GM19238 (cell line): Measurements from ENCODE around the gene COL13A1.

Experiments used
- DNase-seq: peaks from one replicate; pipeline ENCODE4 v3.0.0; 2011; ENCODE audit warnings: low spot score; ENCODE audit not compliant: insufficient read length

COL13A1 gene

DNA sequence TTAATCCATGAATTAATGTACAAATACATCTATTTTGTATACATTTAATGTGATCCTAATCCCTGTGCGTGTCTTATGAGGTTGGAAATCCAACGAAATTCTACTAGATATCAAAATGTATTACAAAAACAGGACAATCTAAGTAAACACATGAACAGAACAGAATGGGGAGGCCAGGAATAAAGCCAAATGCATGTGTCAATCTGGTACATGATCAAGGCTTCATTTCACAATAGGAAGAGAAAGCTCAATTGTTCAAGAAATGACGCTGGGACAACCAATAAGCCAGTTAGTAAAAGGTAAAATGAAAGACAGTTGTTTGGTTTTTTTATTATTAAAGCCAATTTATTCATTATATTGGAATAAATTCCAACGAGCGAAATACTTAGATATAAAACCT, 83.0 kb downstream of the COL13A1 start:
- DNase-seq, result no peak

DNA sequence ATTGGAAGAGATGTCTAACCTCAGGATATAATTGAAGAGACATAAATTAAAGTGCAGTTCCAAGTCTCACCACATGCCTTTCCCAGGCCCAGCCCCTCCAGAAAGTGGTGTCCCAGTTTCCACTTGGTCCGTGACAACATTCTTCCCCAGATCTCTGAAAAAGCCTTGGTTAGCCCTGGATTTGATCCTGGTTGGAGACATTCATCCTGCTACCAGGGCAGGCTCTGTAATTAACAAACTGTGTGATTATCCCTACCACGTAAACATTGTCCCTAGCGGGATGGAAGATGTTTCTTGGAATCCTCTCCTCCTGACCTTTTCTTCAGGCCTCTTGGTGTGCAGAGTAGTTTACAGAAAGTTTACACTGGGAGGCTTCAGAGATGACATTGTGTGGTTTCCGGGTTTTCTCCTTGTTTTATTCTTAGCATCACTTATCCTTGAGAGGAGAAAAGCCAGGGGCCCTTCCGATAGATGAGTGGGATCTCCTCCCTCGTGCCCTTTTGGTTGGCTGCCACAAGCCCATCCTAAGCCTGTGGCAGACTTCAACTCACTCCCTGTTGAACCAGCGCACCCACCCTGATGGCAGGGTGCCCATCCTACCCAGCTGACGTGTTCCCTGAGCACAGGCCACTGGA, 83.8 kb downstream of the COL13A1 start:
- DNase-seq, result no peak

DNA sequence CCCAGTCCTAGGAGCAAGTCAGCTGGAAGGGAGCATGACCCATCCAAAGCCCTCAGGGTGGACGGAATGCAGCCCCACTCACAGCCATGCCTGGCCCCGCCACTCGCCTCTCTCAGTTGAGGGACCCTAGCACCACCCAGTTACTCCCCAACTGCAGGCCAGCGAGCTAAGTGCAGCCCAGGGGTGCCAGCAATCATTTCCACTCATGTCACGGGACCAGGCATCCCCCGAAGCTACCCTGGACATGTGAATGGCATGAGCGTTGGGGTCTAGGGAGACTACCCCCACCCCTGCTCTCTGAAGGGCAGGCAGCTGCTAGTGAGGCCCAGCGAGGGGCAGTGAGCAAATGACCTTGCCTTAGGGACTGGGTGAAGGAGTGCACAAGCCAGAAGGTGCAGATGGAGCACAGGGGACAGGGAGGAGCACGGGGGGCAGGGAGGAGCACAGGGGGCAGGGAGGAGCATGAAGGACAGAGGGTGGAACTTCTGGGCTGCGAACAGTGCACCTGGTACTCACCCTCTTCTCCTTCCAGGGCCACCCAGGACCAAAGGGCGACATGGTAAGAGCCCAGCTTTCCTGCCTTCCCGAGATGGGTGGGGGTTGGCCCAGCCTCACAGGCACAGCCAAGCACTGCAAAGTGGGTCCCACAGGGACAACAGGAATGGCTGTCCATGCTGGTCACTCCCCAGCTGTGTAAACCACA, 87.3 kb downstream of the COL13A1 start:
- DNase-seq, result no peak

DNA sequence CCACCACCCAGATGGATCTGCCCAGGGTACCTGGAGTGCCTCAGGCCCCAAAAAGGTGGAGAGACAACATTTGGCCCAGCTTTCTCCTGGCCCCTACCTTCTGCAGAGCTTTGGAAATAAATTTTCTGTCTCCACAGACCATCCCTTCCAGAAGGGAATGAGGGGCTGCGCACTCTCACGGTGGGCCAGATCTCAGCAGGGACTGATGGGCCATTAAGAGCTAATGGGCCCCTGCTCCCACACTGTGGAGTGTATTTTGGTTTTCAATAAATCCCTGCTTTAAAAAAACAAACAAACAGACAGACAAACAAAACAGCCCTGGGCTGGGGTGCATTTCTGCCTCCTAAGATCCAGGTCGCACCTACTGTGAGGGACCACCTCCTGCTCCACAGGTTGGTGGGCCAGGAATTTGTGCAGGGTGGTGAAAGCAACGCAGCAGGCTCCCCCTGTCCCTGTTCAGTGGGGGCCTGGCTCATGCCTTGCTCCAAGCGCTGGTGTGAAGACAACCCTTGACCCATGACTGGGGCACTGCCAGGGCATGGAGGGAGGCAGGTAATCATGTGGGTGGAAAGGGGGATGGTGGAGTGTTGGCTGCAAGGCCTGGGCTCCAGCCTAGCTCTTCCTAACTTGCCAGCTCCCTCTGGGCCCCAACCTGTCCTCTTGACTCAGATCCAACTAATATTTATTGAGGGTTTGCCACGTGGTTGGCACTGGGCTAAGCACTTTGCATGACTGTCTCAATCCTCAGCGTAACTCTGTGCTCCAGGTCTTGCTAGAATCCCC, 88.5 kb downstream of the COL13A1 start:
- no peak for DNase-seq

DNA sequence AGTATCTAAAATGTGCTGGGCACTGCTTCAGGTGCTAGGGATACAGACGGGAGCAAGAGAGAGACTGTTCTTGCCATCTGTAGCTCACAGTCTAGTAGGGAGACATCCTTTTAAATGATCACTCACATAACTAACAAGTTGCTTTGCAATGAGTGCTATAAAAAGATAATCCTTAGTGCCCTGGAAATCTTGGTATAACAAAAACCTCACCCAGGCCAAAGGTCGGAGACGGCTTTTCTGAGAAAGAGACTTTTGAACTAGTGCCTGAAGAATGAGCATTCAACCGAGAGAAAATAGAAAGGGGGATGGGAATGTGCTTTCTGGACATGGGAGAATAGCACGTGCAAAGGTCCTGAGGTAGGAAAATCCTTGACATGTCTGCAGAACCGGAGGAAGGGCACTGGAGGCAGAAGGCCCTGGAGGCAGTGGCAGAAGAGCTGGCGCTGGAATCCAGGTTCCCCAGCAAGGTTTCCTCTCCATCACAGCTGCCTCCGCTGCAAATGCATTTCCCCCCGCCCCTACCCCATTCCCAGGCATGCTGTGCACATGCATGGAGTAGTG, 89.4 kb downstream of the COL13A1 start:
- no peak for DNase-seq

DNA sequence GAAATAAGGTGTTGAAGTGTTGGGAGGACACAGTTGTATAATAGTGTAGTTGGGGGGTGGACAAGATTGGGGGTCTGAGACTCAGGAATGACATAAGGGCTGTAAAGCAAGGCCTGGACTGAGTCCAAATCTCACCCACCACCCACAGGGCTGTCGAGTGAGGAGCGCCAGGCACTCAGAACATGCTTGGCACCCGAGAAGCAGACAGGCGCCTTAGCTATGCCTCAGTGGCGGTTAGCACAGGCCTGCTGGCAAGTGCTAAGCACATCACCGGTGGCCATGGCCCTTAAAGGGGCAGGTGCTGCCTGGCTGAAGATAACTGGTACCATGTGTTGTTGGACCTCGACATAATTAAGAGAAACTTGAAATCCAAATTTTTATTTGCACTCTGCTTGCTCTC, 90.7 kb downstream of the COL13A1 start:
- DNase-seq, result no peak

DNA sequence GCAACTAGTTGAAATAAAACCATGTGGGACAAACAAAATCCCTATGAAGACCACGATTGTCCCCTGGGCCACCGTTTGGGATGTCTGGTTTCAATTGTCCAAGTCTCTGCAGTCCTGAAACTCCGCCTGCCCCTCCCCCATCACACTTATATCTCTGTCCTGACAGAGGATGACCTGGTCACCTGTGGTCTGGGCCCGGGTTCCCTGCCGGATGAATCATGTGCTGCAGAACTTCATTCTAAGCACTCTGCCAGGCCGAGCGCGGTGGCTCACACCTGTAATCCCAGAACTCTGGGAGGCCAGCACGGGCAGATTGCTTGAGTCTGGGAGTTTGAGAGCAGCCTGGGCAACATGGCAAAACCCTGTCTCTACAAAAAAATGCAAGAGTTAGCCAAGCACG, 91.1 kb downstream of the COL13A1 start:
- DNase-seq, result no peak

DNA sequence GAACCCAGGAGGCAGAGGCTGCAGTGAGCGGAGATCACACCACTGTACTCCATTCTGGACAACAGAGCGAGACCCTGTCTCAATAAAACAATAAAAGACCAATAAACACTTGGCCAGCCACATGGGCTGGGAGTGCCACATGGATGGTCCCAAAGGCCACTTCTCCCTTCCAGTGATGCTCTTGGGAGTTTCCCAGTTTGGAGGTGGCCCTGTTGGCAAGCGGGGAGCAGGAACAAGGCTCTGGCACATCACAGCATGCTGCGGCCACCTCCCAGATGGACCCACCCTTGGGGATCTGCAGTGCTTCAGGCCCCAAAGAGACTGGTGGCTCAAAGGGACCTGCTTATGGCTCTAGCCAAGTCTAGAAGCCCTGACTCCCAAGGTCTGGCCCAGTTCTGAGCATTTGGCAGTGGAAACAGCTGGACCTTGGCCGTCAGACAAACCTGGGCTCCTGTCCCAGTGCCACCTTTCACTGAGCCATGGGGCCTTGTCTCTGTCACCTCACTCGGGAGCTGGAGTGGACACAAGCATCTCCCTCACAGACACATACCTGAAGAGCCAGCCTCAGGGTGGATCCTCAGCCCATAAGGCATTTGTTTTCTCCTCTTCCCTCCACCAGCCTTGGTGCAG, 91.7 kb downstream of the COL13A1 start:
- no peak for DNase-seq

DNA sequence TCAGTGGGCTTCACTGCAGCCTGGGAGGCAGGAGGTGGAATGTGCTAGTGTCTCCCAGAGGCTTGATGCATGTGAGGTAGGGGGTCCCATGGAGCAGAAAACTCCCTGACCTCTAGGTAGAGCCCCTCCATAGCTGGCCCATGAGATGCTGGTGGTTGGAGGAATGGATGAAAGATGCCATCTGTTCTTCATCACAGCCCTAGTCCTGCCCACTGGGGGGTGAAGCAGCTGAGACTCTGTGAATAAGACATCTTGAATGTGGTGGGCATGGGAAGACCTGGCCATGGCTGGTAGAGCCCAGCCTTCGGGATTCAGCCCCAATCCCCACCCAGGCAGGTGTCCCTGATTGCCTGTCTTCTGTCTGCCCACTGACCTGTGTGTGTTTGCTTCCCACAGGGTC, 92.5 kb downstream of the COL13A1 start:
- DNase-seq, result no peak

DNA sequence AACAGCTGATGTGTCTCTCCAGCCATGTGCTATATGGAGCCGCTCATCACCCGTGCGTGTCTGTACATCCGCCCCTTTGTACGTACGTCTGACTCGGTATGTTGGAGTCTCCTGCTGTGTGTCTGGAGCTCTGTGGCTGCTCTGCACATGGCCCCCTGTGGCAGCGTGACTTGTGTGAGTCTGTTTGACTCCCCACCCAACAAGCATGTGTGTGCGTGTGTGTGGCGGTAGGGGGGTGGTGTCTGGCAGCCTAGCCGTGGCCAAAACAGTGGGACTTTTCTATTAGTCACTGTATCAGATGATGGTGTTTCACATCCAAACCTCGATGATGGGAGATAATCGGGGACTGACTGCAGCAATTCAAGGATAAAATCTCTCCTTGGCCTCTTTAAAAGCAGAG, 94.1 kb downstream of the COL13A1 start:
- DNase-seq, result no peak

DNA sequence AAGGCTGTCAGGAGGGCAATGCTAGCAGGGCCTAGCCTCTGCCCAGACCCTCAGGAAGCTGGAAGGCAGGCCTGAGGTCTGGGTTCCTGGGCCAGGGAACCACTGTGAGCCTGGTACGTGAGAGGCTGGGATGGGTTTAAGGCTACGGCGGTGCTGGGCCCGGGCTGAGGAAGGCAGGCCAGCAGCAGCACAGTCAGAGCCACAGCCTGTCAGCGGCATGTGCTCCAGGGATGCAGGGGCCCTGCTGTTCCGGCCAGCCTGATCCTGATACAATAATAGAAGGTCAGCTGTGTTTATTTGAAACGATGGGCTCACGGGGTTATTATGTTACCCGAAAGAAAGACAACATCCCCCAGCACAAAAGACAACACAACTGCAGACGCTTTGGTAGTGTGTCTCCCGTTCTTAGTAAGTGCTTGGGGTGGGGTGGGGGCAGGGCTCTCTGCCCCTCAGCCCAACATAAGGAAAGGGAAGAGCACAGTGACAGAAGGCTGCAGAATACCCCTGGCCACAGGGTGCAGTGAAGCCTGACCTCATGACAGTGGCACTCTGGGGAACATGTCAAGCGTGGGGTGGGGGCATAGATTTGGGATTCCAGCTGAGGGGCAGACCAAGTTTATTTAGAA, 95.0 kb downstream of the COL13A1 start:
- no peak for DNase-seq

DNA sequence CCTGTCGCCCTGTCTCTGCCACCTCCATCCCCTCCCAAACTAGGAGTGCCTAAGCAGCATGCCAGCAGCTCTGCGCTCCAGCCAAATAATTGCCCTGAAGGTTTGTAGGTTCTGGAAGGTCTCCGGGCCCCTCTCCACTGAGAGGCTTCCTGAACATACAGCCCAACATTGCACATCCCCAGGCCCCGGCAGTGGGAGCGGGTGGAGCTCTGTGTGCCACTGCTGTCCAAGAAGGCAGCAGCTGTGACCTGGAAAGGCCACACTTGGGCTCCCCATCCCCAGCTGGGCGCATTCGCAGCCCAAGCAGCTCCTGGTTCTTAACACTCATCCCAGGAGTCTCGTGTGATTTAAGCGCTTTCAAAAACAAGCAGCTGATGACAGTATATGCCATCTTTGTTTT, 95.7 kb downstream of the COL13A1 start:
- DNase-seq, result no peak

DNA sequence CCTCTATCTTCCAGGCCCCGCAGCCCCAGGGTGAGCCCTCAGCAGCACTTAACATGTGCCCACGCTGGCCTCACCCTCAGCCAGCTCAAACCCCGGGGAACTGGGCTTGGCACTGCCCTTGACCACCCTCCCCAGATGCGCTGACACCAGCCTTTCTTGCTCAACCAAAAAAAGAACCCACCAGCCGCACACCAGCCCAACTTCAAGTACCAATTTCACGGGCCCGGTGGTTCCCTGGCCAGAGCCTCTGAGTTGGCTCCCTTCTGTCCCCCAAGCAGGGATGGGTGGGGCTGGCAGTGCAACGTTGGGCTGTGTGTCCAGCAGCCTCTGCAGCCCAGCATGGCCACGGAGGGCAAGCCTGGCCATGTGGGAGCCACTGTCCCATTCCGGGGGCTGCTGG, 96.3 kb downstream of the COL13A1 start:
- DNase-seq, result no peak

DNA sequence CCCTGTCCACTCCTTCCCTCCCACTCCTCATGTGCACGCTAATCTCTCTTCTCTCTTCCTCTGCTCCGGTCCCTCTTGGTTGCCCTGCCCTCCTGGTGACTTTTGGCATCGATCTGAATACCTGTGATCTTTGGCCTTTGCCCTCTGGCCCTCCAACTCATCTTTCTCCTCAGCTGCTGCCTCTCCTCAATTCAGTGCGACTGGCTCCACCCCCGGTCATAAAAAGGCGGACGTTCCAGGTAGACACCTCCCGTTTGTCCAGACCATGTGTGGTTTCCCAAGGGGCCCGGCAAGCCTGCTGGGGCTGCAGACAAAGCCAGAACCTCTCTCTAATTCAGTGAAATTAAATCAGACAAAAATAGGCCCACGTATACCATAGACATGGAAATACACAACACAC, 96.8 kb downstream of the COL13A1 start:
- no peak for DNase-seq

DNA sequence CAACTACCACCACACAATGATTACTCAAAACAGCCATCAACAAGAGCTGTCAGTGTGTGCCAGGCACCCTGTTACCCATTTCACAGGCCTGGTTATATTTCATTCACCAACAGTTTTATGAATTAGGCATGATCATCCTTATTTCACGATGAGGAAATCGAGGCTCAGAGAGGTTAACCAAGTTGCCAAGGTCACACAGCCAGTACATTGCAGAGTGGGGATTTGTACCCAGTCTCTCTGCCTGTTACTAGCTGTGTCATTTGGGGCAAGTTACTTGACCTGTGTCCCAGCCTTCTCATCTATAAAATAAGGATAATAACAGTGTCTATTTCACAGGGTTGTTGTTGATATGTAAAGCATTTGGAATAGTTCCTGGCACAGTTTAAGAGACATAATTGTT, 97.2 kb downstream of the COL13A1 start:
- DNase-seq, result no peak

DNA sequence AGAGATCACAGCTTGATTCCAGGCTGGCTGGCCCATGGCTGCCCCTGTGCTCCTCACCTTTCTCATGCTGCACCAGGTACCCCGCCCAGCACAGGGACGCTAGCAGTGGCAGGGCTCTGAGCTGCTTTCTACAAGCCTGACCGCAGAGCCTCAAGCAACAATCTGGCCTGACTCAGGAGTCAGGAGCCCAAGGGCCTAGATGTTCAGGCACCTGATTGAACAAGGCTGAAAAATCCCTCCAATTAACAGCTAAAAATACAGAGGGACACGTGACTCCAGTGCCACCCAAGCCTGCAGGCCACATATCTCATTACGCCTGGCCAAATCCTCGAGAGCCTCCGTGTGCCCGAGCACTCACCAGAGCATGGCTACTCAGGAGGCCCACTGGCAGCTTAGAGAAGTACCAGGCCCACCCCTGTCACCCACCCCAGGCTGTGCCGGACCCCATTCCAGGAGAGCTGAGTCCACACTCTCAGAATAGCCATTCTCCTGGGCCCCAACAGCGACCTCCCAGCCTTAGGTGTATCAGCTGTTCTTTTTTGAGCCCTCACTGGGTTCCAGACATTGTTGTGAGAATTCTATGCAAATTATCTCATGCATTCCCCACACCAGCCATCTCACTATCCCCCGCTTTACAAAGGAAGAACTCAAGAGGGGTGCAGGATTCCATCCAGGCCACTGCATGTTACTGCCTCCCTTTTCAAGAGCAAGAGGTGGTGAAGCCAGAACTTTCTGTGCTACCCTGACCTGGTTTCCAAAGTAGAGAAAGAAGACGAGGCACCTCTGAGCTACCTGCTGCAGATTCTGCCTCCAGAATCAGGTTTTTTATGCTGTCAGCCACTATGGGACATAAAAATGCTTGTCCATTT, 98.3 kb downstream of the COL13A1 start:
- no peak for DNase-seq

DNA sequence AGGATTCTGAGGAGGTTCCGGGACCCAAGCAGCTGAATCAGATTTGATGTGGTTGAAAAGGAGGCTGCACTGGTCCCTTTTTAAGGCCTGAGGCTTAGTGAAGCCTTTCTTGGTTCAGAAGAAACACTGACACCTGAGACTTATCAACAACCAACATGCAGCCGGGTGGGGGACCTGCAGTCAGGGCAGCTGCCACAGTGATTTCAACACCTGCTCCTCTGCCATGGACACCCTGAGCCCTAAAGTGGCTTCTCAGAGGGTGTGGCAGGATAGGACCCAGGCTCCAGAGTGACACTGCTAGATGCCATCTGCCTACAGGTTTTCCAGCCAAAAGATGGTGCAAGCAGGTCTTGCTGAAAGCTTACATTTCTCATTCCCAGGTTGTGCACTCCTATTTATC, 99.3 kb downstream of the COL13A1 start:
- no peak for DNase-seq

DNA sequence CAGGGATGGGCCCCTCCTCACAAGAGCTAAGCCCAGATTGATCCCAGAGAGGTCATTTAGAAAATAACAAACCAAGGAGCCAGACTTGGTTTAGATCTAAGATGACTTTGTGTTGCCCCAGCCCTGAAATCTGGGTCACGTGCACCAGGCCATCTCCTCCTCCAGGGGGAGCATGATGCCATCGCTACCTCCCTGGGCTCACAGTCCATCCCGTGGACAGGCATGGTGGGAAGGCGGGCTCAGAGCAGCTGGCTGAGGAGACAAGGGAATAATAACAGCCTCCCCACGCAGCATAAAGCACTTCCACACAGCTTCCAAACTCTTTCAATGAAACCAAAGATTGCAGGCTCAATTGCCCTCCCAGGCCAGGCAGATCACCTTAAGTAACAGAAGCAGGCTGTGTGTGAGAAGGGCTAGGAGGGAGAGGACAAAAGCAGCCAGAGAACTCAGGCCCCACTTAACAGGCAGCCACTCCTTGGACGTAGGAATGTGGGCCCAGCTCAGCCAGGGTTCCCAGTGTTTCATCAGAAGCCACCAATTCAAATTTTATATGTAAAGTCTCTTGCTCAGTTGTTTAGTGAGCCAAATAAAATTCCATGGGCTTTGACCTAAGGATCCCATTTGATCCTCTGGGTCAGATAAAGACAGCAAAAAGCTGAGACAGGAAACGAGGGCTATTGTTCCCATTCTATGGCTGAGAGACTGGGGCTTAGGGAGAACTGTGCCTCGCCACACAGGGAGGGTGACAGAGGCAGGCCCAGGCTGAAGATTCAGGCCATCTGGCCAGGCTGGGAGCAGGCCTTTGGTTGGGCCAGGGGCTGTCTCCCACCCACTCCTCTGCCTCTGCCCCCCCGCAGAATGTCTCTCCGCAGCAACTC, 100.2 kb downstream of the COL13A1 start:
- peak; percentile 32 for DNase-seq

DNA sequence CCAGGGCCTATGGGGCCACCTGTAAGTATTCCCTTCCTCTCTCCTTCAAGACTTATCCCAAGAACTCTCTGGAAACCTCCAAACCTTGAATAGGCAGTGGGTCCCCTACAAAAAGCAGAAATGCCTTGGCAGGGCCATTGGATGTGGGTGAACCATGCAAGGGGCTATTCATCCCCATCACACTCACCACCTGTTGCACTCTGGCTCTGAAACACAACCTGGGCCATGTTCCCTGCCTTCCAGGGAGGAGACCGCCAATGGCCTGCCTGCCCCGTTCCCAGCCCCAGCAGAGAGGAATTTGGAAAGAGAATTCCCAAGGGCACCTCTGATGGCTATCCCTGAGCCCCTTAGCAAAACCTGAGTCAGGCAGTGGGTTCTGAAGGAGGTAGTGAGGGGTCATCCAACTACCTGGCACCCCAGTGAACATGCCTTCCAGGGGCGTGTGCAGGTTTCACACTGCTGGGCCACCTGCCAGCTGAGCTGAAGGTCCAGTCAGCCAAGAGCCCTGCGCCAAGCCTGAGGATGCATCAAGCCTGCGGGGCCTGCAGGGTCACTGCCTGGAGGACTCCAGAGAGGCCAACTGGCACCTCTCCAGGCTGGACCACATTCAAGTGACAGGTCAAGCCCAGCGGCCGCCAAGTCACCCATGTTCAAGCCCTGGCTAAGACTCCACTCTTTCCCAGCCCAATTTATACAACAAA, 101.3 kb downstream of the COL13A1 start:
- no peak for DNase-seq
